Osteocyte (in vitro differentiated cells): ENCODE data around the gene TMEM63C. TPM values are rescaled to one million over a fixed set of nuclear protein-coding genes. Genes with fewer than 3 reads are reported as not detected.

Source experiments
- DNase-seq: peaks from one replicate; pipeline ENCODE4 v3.0.0; 2021; ENCODE audit warnings: mixed read lengths; ENCODE audit not compliant: unreplicated experiment; ENCODE audit errors: extremely low spot score
- H3K27ac Mint-ChIP-seq: one replicate; pipeline ENCODE4 v1.8.0; 2021; ENCODE audit warnings: mild to moderate bottlenecking, mixed read lengths; ENCODE audit not compliant: unreplicated experiment
- H3K27me3 Mint-ChIP-seq: one replicate; pipeline ENCODE4 v1.8.0; 2021; ENCODE audit warnings: mixed read lengths; ENCODE audit not compliant: unreplicated experiment
- H3K36me3 Mint-ChIP-seq: one replicate; pipeline ENCODE4 v1.8.0; 2021; ENCODE audit warnings: mixed read lengths; ENCODE audit not compliant: unreplicated experiment
- H3K4me1 Mint-ChIP-seq: one replicate; pipeline ENCODE4 v1.8.0; 2021; ENCODE audit warnings: mixed read lengths; ENCODE audit not compliant: unreplicated experiment
- H3K4me3 Mint-ChIP-seq: one replicate; pipeline ENCODE4 v1.8.0; 2021; ENCODE audit warnings: mild to moderate bottlenecking, moderate library complexity, mixed read lengths; ENCODE audit not compliant: unreplicated experiment
- H3K9me3 Mint-ChIP-seq: one replicate; pipeline ENCODE4 v1.8.0; 2021; ENCODE audit warnings: mixed read lengths; ENCODE audit not compliant: unreplicated experiment
- total RNA-seq: library from RNA; stranded (reverse); gene quantifications from 2 replicates; pipeline ENCODE4 v1.2.1, GENCODE V29; 2021
- TF ChIP-seq, protein P1 (sequence below): fragments of 200-600 bp; sonication (generic); IDR thresholded peaks from 2 replicates; pipeline ENCODE4 v1.5.0; 2021; ENCODE audit warnings: antibody characterized with exemption, mild to moderate bottlenecking, moderate library complexity

TMEM63C gene
- total RNA-seq, 1 donor from 2014 or later = 0.11 TPM

DNA sequence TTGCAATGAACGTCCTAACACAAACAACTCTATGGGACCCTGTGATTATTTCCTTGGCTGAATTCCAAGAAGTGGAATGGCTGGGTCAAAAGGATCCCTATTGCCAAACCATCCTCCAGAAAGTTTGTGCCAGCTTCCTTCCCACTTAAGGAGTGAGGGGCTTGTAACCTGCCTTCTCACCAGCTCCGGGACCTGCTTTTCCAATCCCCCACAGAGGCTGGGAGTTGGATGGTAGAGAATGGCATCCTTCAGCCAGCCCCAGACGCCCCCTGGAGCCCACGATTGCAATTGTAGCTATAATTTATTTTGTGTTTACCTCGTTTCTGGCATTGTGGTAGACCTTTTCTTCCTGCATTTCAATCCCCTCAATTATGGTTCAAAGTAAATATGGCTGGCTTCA lies 30.4 kb upstream of the TMEM63C start:
- Mint-ChIP-seq H3K27me3 (peaks cover 45% of the 10 kb centered on the region), H3K4me1 (no peaks in the 10 kb centered on the region), H3K27ac (no peak overlapping the region), H3K4me3 (no peak overlapping the region), H3K36me3 (no peaks in the 10 kb centered on the region), H3K9me3 (no peaks in the 10 kb centered on the region)
- TF ChIP-seq, protein P1, sequence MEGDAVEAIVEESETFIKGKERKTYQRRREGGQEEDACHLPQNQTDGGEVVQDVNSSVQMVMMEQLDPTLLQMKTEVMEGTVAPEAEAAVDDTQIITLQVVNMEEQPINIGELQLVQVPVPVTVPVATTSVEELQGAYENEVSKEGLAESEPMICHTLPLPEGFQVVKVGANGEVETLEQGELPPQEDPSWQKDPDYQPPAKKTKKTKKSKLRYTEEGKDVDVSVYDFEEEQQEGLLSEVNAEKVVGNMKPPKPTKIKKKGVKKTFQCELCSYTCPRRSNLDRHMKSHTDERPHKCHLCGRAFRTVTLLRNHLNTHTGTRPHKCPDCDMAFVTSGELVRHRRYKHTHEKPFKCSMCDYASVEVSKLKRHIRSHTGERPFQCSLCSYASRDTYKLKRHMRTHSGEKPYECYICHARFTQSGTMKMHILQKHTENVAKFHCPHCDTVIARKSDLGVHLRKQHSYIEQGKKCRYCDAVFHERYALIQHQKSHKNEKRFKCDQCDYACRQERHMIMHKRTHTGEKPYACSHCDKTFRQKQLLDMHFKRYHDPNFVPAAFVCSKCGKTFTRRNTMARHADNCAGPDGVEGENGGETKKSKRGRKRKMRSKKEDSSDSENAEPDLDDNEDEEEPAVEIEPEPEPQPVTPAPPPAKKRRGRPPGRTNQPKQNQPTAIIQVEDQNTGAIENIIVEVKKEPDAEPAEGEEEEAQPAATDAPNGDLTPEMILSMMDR = peak; percentile 57
- DNase-seq = no peak

DNA sequence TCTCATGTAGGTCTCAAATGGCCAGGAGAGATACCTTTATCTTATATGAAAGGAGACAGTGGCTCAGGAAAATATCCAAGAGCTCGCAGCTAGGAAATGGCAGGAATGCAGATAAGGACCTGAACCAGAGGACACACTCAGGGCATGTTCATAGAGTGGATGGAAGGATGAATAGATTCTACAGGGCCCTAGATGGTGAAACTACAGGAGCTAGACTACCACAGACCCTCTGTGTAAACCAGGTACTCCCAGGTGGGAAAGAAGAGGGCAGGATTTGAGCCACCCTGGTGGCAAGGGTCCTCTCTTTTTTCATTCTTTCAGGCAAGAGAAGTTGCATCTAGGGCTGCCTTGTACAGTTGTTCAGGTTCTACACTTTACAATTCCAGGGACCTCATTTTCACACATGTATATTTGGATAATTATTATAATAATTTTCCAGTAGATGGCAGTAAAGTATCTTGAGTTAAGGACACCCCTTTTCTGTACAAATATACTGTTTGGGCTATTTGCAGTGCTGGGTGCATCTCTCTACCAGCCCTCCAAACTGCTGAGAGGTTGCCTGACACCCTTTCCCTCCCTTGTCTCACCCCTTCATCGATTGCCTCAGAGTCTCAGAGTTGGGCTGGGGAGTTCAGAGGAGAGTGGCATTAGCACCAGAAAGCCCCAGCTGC lies 29.5 kb upstream of the TMEM63C start:
- no peaks in the 10 kb centered on the region for H3K4me1 Mint-ChIP-seq
- H3K27me3 Mint-ChIP-seq = peaks cover 37% of the 10 kb centered on the region
- DNase-seq = no peak
- no peaks in the 10 kb centered on the region for H3K36me3 Mint-ChIP-seq
- H3K27ac Mint-ChIP-seq = no peak overlapping the region
- TF ChIP-seq, protein P1 = peak; percentile 44
- no peak overlapping the region for H3K4me3 Mint-ChIP-seq
- no peaks in the 10 kb centered on the region for H3K9me3 Mint-ChIP-seq

DNA sequence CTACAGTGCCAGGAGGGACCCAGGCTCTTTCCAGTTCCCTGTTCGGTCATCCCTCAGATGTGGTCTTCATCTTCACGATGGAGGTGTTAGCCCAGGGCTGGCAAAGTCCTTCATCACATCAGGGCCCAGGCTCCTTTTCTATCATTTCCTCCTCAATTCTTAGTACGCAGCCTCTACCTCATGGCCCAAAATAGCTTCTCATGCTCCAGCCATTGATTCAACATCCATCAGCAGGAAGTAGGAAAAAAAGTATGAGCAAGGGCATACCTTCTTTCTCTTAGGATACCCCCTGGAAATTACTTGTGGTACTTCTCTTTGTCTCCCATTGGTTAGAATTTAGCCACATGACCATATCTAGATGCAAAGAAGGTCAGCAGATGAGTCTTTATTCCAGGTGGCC lies 27.8 kb upstream of the TMEM63C start:
- peaks cover 5% of the 10 kb centered on the region for H3K4me1 Mint-ChIP-seq
- TF ChIP-seq, protein P1 = no peak
- H3K36me3 Mint-ChIP-seq = no peaks in the 10 kb centered on the region
- peaks cover 33% of the 10 kb centered on the region for H3K27me3 Mint-ChIP-seq
- H3K9me3 Mint-ChIP-seq = no peaks in the 10 kb centered on the region
- DNase-seq = no peak
- no peak overlapping the region for H3K27ac Mint-ChIP-seq
- H3K4me3 Mint-ChIP-seq = no peak overlapping the region

DNA sequence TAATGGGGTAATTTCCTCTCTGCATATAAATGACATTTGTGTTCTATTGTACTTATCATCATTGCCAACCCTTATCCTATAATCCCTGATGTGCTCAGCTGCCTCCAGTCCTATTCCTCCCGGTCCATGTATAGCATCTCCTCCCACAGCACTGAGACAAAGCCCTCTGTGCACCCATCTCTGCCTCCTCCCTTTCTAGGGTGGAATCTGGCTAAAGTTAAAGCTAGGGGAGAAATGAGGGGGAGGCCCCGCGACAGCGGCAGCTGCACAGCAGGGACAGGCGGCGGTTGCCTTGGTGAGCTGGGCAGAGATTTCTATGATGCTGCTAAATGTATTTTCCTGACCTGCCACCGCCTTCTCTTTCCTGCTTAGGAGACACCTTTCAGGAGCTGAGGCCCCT lies 27.2 kb upstream of the TMEM63C start:
- Mint-ChIP-seq H3K36me3 (no peaks in the 10 kb centered on the region), H3K27ac (no peak overlapping the region), H3K27me3 (peaks cover 30% of the 10 kb centered on the region), H3K4me3 (no peak overlapping the region), H3K4me1 (peaks cover 5% of the 10 kb centered on the region), H3K9me3 (no peaks in the 10 kb centered on the region)
- DNase-seq = no peak
- TF ChIP-seq, protein P1 = no peak

DNA sequence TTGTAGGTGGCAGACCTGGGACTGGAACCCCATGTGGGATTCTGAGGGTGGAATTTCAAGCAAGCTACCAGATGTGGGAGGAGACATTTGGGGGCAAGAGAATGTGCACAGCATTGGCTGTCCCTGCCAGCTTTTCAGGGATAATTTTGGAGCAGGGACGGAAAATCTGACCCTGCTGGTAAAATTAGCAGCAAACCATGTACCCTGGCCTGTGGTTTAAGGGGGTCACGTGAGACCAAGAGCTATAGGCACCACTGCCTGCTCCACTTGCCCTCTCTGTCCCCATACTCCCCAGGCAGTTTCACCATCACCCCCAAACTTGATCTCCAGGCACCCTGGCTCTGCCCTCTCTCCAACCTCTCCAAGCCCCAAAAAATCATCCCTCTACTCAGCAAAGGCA lies 26.5 kb upstream of the TMEM63C start:
- H3K4me1 Mint-ChIP-seq = peaks cover 5% of the 10 kb centered on the region
- H3K9me3 Mint-ChIP-seq = no peaks in the 10 kb centered on the region
- no peaks in the 10 kb centered on the region for H3K36me3 Mint-ChIP-seq
- H3K27ac Mint-ChIP-seq = no peak overlapping the region
- no peak for DNase-seq
- no peak overlapping the region for H3K4me3 Mint-ChIP-seq
- peaks cover 27% of the 10 kb centered on the region for H3K27me3 Mint-ChIP-seq
- TF ChIP-seq, protein P1 = no peak
